ENCODE data around the gene GABRP. TPM values are rescaled to one million over a fixed set of nuclear protein-coding genes. Genes with fewer than 3 reads are reported as not detected.
A peak's percentile ranks its signal among the peaks of the same experiment; 100 is the strongest.

GABRP gene
- total RNA-seq, 1 experiment from 2014 or later = not detected

DNA sequence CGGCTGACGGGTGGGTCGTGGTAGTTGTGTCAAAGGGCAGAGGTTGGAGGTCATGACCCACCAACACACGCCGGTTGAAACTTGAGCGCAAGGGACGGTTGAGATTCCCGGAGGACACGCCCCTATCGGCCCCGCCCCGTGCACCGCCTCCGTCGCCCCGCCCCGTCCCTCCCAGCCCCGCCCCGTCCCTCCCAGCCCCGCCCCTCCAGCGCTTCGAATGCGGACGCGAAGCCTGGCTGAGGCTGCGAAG lies 78.1 kb downstream of the GABRP start:
- intact Hi-C loops (cut with micrococcal nuclease; ENCODE audit: unreplicated experiment) = no loop called here

DNA sequence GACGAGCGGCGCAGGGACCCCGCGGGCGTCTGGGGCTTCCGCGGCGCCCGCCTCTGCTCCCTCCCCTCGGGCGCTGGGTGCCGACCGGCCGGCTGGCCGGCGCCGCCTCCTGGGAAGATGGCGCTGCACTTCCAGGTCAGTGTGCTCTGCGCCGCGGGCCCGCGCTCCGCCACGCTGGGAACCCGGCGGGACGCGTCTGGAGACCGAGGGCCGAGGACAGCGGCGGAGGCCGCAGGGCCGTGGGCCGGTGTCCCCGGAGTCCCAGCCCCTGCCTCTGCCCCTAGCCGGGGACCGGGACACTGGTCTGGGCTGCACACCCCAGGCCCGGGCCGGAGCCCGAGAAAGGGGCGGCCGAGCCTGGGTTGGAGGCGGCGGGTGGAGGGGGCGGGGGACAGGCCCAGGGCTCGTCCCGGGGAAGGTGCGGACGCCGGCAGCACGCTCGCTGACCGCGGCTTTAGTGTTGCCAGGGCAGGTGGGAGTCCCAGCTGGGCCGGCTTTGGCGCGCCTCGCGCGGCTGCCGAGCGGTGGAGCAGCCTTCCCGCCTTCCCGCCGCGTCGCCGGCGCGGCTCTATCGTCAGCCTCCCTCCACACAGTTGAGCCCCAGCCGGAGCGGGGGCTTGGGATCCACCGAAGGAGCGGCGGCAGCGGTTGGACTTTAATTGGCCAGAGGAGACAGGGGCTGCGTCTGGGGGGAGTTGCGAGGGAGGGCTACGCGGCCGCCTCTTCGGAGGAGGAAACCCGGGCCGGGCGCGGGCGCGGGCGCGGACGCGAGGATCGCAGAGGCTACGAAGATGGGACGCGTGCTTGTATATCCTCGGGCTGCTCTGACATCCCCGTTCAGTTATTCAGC lies 78.6 kb downstream of the GABRP start, which contains the start of gene RANBP17:
Gene RANBP17 (plus strand): TSS at position 102 of the 850 bp plus-strand sequence.
- Histone ChIP-seq H3K9me3 (ENCODE audit: control insufficient read depth, insufficient read depth, low read depth, low read length) (peaks cover 12% of the 10 kb centered on the region), H3K4me1 (ENCODE audit: control insufficient read depth, insufficient read depth, low read length) (no peaks in the 10 kb centered on the region), H3K36me3 (ENCODE audit: control insufficient read depth, insufficient read depth, low read length) (peaks cover 3% of the 10 kb centered on the region; the same call in 1 of the 2 replicates), H3K27me3 (ENCODE audit: control insufficient read depth, insufficient read depth, low read length) (no peaks in the 10 kb centered on the region), H3K4me3 (ENCODE audit: low read depth in 2 of 2, low read length in 2 of 2) (peak within 1 kb of the TSS in 1 of 2 experiments; percentile 37; a peak in 1 of 4 replicates), H3K27ac (ENCODE audit: low read length) (no peak within 1 kb of the TSS)
- in situ Hi-C loops (cut with HindIII; ENCODE audit: low pct_unique_long_range_greater_than_20kb, low sequenced_read_pairs) (no loop called here), intact Hi-C loops (cut with micrococcal nuclease; ENCODE audit: unreplicated experiment) (no loop called here)
- BruUV-seq (replicated peaks) = no TSS peak
- TF ChIP-seq SIN3A (IDR thresholded peaks at IDR 0.05; ENCODE audit: borderline replicate concordance, insufficient read depth, low read depth, low read length) = no peak
- TF ChIP-seq REST (IDR thresholded peaks at IDR 0.05; ENCODE audit: insufficient read depth in 1 of 2, low read depth in 2 of 2, low read length in 1 of 2) = no peak
- TF ChIP-seq, protein P1, sequence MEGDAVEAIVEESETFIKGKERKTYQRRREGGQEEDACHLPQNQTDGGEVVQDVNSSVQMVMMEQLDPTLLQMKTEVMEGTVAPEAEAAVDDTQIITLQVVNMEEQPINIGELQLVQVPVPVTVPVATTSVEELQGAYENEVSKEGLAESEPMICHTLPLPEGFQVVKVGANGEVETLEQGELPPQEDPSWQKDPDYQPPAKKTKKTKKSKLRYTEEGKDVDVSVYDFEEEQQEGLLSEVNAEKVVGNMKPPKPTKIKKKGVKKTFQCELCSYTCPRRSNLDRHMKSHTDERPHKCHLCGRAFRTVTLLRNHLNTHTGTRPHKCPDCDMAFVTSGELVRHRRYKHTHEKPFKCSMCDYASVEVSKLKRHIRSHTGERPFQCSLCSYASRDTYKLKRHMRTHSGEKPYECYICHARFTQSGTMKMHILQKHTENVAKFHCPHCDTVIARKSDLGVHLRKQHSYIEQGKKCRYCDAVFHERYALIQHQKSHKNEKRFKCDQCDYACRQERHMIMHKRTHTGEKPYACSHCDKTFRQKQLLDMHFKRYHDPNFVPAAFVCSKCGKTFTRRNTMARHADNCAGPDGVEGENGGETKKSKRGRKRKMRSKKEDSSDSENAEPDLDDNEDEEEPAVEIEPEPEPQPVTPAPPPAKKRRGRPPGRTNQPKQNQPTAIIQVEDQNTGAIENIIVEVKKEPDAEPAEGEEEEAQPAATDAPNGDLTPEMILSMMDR (IDR thresholded peaks at IDR 0.05) = no peak
- no peak for TF ChIP-seq TCF7L2 (IDR thresholded peaks at IDR 0.05; ENCODE audit: low read depth, low read length)
- no peak for TF ChIP-seq POLR2AphosphoS5 (IDR thresholded peaks at IDR 0.05; ENCODE audit: low read depth, low read length)
- DNase-seq (ENCODE audit: low read depth, low spot score) (no peak), ATAC-seq (no peak)
- CTCF ChIA-PET = no interaction called here
- POLR2A ChIA-PET = no interaction called here

More for the DNA sequence above, 78.1 kb downstream of the GABRP start:
- TF ChIP-seq SIN3A (IDR thresholded peaks at IDR 0.05; ENCODE audit: borderline replicate concordance, insufficient read depth, low read depth, low read length) = no peak
- TF ChIP-seq POLR2AphosphoS5 (IDR thresholded peaks at IDR 0.05; ENCODE audit: low read depth, low read length) = no peak
- no peak for TF ChIP-seq REST (IDR thresholded peaks at IDR 0.05; ENCODE audit: insufficient read depth in 1 of 2, low read depth in 2 of 2, low read length in 1 of 2)
- no peak for TF ChIP-seq TCF7L2 (IDR thresholded peaks at IDR 0.05; ENCODE audit: low read depth, low read length)
- TF ChIP-seq, protein P1 (IDR thresholded peaks at IDR 0.05) = no peak
- ChIA-PET POLR2A (no interaction called here), CTCF (no interaction called here)
- H3K27ac ChIP-seq (ENCODE audit: low read length) = no peak overlapping the region
- H3K36me3 ChIP-seq (ENCODE audit: control insufficient read depth, insufficient read depth, low read length) = peaks cover 3% of the 10 kb centered on the region; the same call in 1 of the 2 replicates
- H3K27me3 ChIP-seq (ENCODE audit: control insufficient read depth, insufficient read depth, low read length) = no peaks in the 10 kb centered on the region
- DNase-seq (ENCODE audit: low read depth, low spot score) = no peak
- BruUV-seq (replicated peaks) = no TSS peak
- ATAC-seq = no peak
- H3K4me1 ChIP-seq (ENCODE audit: control insufficient read depth, insufficient read depth, low read length) = no peaks in the 10 kb centered on the region
- peak overlapping the region in 1 of 2 experiments; percentile 37; a peak in 1 of 4 replicates for H3K4me3 ChIP-seq (ENCODE audit: low read depth in 2 of 2, low read length in 2 of 2)
- in situ Hi-C loops (cut with HindIII; ENCODE audit: low pct_unique_long_range_greater_than_20kb, low sequenced_read_pairs) = no loop called here
- peaks cover 12% of the 10 kb centered on the region for H3K9me3 ChIP-seq (ENCODE audit: control insufficient read depth, insufficient read depth, low read depth, low read length)

All from Panc1 (cell line).